SK-N-SH (cell line): ENCODE measurements around the gene AUTS2. TPM values are rescaled to one million over a fixed set of nuclear protein-coding genes. Genes with fewer than 3 reads are reported as not detected.

Experiments used
- CTCF ChIA-PET: fragments of 300-600, 350-600 bp; formaldehyde crosslinking; extraction: SDS; loops from one replicate; lab custom pipeline; 2021; lab: Yijun Ruan, JAX
- POLR2A ChIA-PET: fragments of 350-600 bp; sonication (Branson Sonifier 250); formaldehyde crosslinking; extraction: SDS; loops from one replicate; lab custom pipeline; 2020; ENCODE audit warnings: antibody characterized with exemption, inconsistent platforms; lab: Yijun Ruan, JAX
- DNase-seq: peaks from one replicate; pipeline ENCODE4 v3.0.0; 2012
- H2AFZ ChIP-seq: fragments of 200-600 bp; sonication (generic); 2 replicates; pipeline ENCODE4 v1.8.1; 2016; ENCODE audit warnings: antibody characterized with exemption, mild to moderate bottlenecking, low read depth
- H3F3A ChIP-seq: fragments of 200-600 bp; sonication (generic); replicated peaks from 2 replicates; pipeline ENCODE3; 2016; ENCODE audit warnings: antibody characterized with exemption, mild to moderate bottlenecking; ENCODE audit not compliant: insufficient read depth
- H3K27ac ChIP-seq, 2 experiments: fragments of 200-500 bp in 1 of 2; fragments of 200-600 bp in 1 of 2; sonication (Bioruptor generic) in 1 of 2; sonication (generic), shearing (Covaris generic) in 1 of 2; 2 replicates each; pipeline versions ENCODE4 v1.5.1 to v1.6.1; 2014 to 2016; ENCODE audit warnings: low read depth in 2 of 2, inconsistent platforms in 1 of 2, low read length in 1 of 2, mild to moderate bottlenecking in 1 of 2, mixed read lengths in 1 of 2
- H3K27me3 ChIP-seq: fragments of 200-600 bp; sonication (generic), shearing (Covaris generic); 2 replicates; pipeline ENCODE4 v1.6.1; 2016; ENCODE audit warnings: mixed run types; ENCODE audit not compliant: insufficient read depth
- H3K36me3 ChIP-seq, 2 experiments: fragments of 200-500 bp in 1 of 2; fragments of 200-600 bp in 1 of 2; sonication (Bioruptor generic) in 1 of 2; sonication (generic) in 1 of 2; replicated peaks in 1 of 2; 2 replicates each; pipeline versions ENCODE3 to v1.5.1; 2014 to 2016; ENCODE audit warnings: low read length in 1 of 2, mild to moderate bottlenecking in 1 of 2; ENCODE audit not compliant: insufficient read depth in 2 of 2, control insufficient read depth in 1 of 2
- H3K4me1 ChIP-seq, 2 experiments: fragments of 200-500 bp in 1 of 2; fragments of 200-600 bp in 1 of 2; sonication (Bioruptor generic) in 1 of 2; sonication (generic), shearing (Covaris generic) in 1 of 2; 2 replicates each; pipeline versions ENCODE4 v1.5.1 to v1.6.1; 2014 to 2016; ENCODE audit warnings: low read depth in 1 of 2, low read length in 1 of 2, mixed run types in 1 of 2; ENCODE audit not compliant: insufficient read depth in 2 of 2, control insufficient read depth in 1 of 2
- H3K4me2 ChIP-seq: fragments of 200-600 bp; sonication (generic), shearing (Covaris generic); 2 replicates; pipeline ENCODE4 v1.6.1; 2017; ENCODE audit warnings: mixed run types
- H3K4me3 ChIP-seq, 2 experiments: fragments of 200-500 bp in 1 of 2; fragments of 200-600 bp in 1 of 2; sonication (Bioruptor generic) in 1 of 2; sonication (generic), shearing (Covaris generic) in 1 of 2; 2 replicates each; pipeline versions ENCODE4 v1.5.1 to v1.8.1; 2014 to 2016; ENCODE audit warnings: low read depth in 2 of 2, inconsistent platforms in 1 of 2, low read length in 1 of 2, mild to moderate bottlenecking in 1 of 2, mixed read lengths in 1 of 2, moderate library complexity in 1 of 2
- H3K79me2 ChIP-seq: fragments of 200-600 bp; sonication (generic); 2 replicates; pipeline ENCODE4 v1.8.1; 2017; ENCODE audit warnings: mild to moderate bottlenecking; ENCODE audit not compliant: insufficient read depth
- H3K9ac ChIP-seq: fragments of 200-600 bp; sonication (generic); 2 replicates; pipeline ENCODE4 v1.6.1; 2017; ENCODE audit warnings: mixed run types
- H3K9me2 ChIP-seq: fragments of 200-600 bp; sonication (generic); 2 replicates; pipeline ENCODE4 v1.6.1; 2017; ENCODE audit warnings: mixed run types
- H3K9me3 ChIP-seq: fragments of 200-600 bp; sonication (generic); 2 replicates; pipeline ENCODE4 v1.6.1; 2017; ENCODE audit warnings: mixed run types, mild to moderate bottlenecking, moderate library complexity
- H4K20me1 ChIP-seq: fragments of 200-600 bp; sonication (generic); 2 replicates; pipeline ENCODE4 v1.6.1; 2017; ENCODE audit warnings: mild to moderate bottlenecking, mixed run types; ENCODE audit not compliant: insufficient read depth
- CHD2 ChIP-seq: fragments of 150-350 bp; IDR thresholded peaks from 2 replicates; pipeline ENCODE4 v1.6.1; 2018; ENCODE audit warnings: low read length; ENCODE audit not compliant: partially characterized antibody
- ELF1 ChIP-seq: IDR thresholded peaks from 2 replicates; pipeline ENCODE4 v1.4.0; 2012
- FOSL2 ChIP-seq: IDR thresholded peaks from 2 replicates; pipeline ENCODE4 v1.4.0; 2012; ENCODE audit warnings: low read depth, mild to moderate bottlenecking, moderate library complexity, borderline replicate concordance
- FOXJ3 ChIP-seq: sonication (generic); formaldehyde crosslinking; IDR thresholded peaks from 2 replicates; pipeline ENCODE4 v1.5.1; 2020; ENCODE audit warnings: mild to moderate bottlenecking, missing genetic modification reagents
- FOXM1 ChIP-seq: IDR thresholded peaks from 2 replicates; pipeline ENCODE4 v1.4.0; 2012; ENCODE audit warnings: low read depth, mild to moderate bottlenecking
- GABPA ChIP-seq: IDR thresholded peaks from 2 replicates; pipeline ENCODE4 v1.4.0; 2012; ENCODE audit warnings: low read depth, mild to moderate bottlenecking
- MEF2A ChIP-seq: IDR thresholded peaks from 2 replicates; pipeline ENCODE4 v1.4.0; 2012; ENCODE audit warnings: low read depth, borderline replicate concordance
- MXI1 ChIP-seq: IDR thresholded peaks from 2 replicates; pipeline ENCODE4 v1.6.1; 2012; ENCODE audit warnings: mild to moderate bottlenecking, low read depth, low read length, improper control_type of control experiment
- NFIC ChIP-seq: IDR thresholded peaks from 2 replicates; pipeline ENCODE4 v1.4.0; 2012; ENCODE audit warnings: borderline replicate concordance
- RAD21 ChIP-seq: IDR thresholded peaks from 2 replicates; pipeline ENCODE4 v1.6.1; 2012; ENCODE audit warnings: mild to moderate bottlenecking, low read length
- RFX5 ChIP-seq: IDR thresholded peaks from 2 replicates; pipeline ENCODE4 v1.6.1; 2012; ENCODE audit warnings: mild to moderate bottlenecking, improper control_type of control experiment, low read length
- SIN3A ChIP-seq: IDR thresholded peaks from 2 replicates; pipeline ENCODE4 v1.6.1; 2012; ENCODE audit warnings: low read depth, mild to moderate bottlenecking, low read length, moderate library complexity, borderline replicate concordance
- WGBS: methylation state at CpG from one replicate; pipeline ENCODE4 v1.1.6; 2017; ENCODE audit warnings: low lambda C conversion rate; 5-methylcytosine and 5-hydroxymethylcytosine counted together
- polyA plus RNA-seq, 3 experiments: library from polyadenylated mRNA; depleted of rRNA; stranded (reverse); fragments of >200 nt; gene quantifications; 2 replicates each; pipeline ENCODE4 v1.2.3, GENCODE V29; 2012
- TF ChIP-seq, protein P1 (sequence below): fragments of 150-350 bp; IDR thresholded peaks from 2 replicates; pipeline ENCODE4 v1.6.1; 2017; ENCODE audit warnings: antibody characterized with exemption, low read length, low read depth, borderline replicate concordance
- TF ChIP-seq, protein P2 (sequence below): IDR thresholded peaks from 2 replicates; pipeline ENCODE4 v1.6.1; 2012; ENCODE audit warnings: mild to moderate bottlenecking, low read depth, low read length, moderate library complexity

AUTS2 gene
- polyA plus RNA-seq, 1 of the 3 experiments (the other 2 are of a cell fraction), result 15.6 TPM

DNA sequence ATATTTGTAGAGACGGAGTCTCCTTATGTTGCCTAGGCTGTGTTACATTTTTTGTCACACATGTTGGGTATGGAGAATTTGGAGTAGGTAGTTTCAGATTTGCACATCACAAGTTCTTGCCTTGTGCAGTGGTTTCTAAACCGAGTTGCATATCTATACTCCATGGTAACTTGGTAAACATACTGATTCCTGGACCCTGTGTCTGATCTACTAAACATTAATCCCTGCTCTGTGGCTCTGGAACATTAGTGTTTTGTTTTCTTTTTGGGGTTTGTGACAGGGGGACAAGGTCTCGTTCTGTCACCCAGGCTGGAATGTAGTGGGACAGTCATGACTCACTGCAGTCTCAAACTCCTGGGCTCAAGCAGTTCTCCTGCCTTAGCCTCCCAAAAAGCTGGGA lies 24.7 kb downstream of the AUTS2 start:
- TF ChIP-seq FOSL2, result no peak
- 76% methylated on average over 3 of the region's 3 CpGs for WGBS
- POLR2A ChIA-PET, result no interaction called here

DNA sequence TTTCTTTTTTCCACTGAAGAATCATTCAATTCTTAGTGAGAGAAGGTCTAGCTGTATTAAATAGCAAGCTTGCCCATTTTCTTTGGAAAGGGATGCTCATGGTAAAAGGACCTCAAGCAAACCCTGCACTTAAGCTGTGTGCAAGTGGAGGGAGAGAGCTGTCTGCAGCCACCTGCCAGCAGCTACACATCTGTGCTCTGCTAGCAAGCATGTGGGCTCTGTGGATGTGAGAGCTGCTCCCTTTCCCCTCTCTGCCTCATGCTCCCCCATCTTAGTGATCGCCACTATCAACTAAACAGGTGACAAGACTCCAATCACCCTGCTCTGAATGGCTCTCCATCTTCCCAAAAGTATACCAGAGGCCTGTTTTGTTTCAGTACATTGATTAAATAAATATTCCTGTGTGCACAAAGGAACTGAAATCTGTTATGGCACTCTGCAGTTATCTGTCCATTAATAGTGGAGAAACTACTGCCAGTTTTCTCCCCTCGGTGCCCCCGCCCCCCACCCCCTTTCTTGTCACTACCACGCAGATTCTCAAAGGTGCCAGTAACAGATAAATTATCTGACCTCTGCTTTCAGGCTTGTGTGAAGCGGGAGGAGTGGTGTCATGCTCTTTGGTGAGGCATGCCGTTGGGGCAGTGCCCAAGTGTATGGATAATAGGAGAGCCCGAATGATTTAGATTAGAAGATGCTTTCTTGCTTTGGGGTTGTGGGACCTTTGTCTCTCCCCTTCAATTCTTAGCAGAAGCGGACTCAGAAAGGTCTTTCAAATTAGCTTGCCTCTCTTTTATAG lies 26.4 kb downstream of the AUTS2 start:
- peaks cover 63% of the 10 kb centered on the region for H3K79me2 ChIP-seq
- DNase-seq, result peak; percentile 62
- no peak overlapping the region for H3K9ac ChIP-seq
- TF ChIP-seq MXI1 (peak; percentile 77), CHD2 (peak; percentile 21), FOXJ3 (CRISPR knock-in tag) (no peak), ELF1 (no peak)
- TF ChIP-seq, protein P1, sequence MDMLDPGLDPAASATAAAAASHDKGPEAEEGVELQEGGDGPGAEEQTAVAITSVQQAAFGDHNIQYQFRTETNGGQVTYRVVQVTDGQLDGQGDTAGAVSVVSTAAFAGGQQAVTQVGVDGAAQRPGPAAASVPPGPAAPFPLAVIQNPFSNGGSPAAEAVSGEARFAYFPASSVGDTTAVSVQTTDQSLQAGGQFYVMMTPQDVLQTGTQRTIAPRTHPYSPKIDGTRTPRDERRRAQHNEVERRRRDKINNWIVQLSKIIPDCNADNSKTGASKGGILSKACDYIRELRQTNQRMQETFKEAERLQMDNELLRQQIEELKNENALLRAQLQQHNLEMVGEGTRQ, result no peak
- peak overlapping the region in 1 of 2 experiments; percentile 61; a peak in 2 of 4 replicates for H3K27ac ChIP-seq
- no peaks in the 10 kb centered on the region for H3K36me3 ChIP-seq
- peaks cover 18 to 39% of the 10 kb centered on the region in 2 experiments; a peak in 3 of 4 replicates for H3K4me1 ChIP-seq
- H2AFZ ChIP-seq, result no peak overlapping the region
- no peaks in the 10 kb centered on the region for H3F3A ChIP-seq
- ChIA-PET POLR2A (no interaction called here), CTCF (no interaction called here)
- no peaks in the 10 kb centered on the region for H3K9me2 ChIP-seq
- 83% methylated on average over 8 of the region's 8 CpGs for WGBS
- H3K27me3 ChIP-seq, result no peaks in the 10 kb centered on the region
- H3K4me3 ChIP-seq, result no peak overlapping the region
- H4K20me1 ChIP-seq, result peaks cover 32% of the 10 kb centered on the region
- H3K4me2 ChIP-seq, result no peak overlapping the region
- H3K9me3 ChIP-seq, result no peaks in the 10 kb centered on the region

More for the DNA sequence above, 24.7 kb downstream of the AUTS2 start:
- Histone ChIP-seq H3K4me1 (peaks cover 17 to 42% of the 10 kb centered on the region in 2 experiments; a peak in 3 of 4 replicates), H3K4me2 (no peak overlapping the region), H3K4me3 (no peak overlapping the region), H3K9me2 (no peaks in the 10 kb centered on the region), H2AFZ (no peak overlapping the region), H3F3A (no peaks in the 10 kb centered on the region), H3K79me2 (peaks cover 63% of the 10 kb centered on the region), H3K9ac (no peak overlapping the region), H3K27ac (peak overlapping the region in 1 of 2 experiments; percentile 87; a peak in 2 of 4 replicates), H3K9me3 (no peaks in the 10 kb centered on the region), H3K36me3 (no peaks in the 10 kb centered on the region), H4K20me1 (peaks cover 27% of the 10 kb centered on the region; the same call in 1 of the 2 replicates), H3K27me3 (no peaks in the 10 kb centered on the region)
- CTCF ChIA-PET, result interaction anchor here (0.7 to 1.3 kb wide), 2 partner anchors 34 to 54 kb away, joined by 3 read pairs; no protein-coding TSS in a partner anchor
- DNase-seq, result no peak

DNA sequence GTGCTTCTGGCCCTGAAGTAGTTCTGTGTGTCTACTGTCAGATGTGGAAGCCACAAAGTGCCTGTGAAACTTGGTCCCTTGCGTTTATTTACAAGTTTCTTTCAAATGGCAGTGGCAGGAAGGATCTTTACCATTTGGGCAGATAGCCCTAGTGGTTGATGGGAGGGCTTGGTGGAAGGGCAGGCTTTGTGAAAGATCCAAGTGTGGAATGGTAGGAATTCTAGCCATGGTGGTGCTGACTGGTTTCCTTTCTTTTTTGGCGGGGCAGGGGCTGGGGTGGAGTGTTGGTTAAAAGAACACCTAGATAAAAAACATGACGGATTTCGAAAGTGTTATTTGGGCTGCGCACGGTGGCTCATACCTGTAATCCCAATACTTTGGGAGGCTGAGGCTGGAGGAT lies 27.0 kb downstream of the AUTS2 start:
- Histone ChIP-seq H3K79me2 (peaks cover 65% of the 10 kb centered on the region), H2AFZ (no peak overlapping the region), H3F3A (no peaks in the 10 kb centered on the region), H4K20me1 (peaks cover 29% of the 10 kb centered on the region), H3K9me2 (no peaks in the 10 kb centered on the region), H3K4me3 (no peak overlapping the region), H3K9ac (no peak overlapping the region), H3K27ac (peak overlapping the region in 1 of 2 experiments; percentile 61; a peak in 1 of 4 replicates), H3K36me3 (no peaks in the 10 kb centered on the region), H3K4me1 (peaks cover 21 to 39% of the 10 kb centered on the region in 2 experiments; a peak in 3 of 4 replicates), H3K9me3 (no peaks in the 10 kb centered on the region), H3K4me2 (no peak overlapping the region), H3K27me3 (no peaks in the 10 kb centered on the region)
- DNase-seq, result no peak
- CTCF ChIA-PET, result interaction anchor here (0.7 kb wide), 1 partner anchor 18 kb away, joined by 3 read pairs; no protein-coding TSS in a partner anchor
- WGBS, result 91% methylated on average over 6 of the region's 6 CpGs
- POLR2A ChIA-PET, result no interaction called here
- TF ChIP-seq, protein P1, result no peak
- TF ChIP-seq FOSL2 (no peak), MEF2A (no peak), GABPA (no peak), SIN3A (no peak), NFIC (no peak), FOXM1 (no peak), RAD21 (no peak), RFX5 (no peak)
- TF ChIP-seq, protein P2, sequence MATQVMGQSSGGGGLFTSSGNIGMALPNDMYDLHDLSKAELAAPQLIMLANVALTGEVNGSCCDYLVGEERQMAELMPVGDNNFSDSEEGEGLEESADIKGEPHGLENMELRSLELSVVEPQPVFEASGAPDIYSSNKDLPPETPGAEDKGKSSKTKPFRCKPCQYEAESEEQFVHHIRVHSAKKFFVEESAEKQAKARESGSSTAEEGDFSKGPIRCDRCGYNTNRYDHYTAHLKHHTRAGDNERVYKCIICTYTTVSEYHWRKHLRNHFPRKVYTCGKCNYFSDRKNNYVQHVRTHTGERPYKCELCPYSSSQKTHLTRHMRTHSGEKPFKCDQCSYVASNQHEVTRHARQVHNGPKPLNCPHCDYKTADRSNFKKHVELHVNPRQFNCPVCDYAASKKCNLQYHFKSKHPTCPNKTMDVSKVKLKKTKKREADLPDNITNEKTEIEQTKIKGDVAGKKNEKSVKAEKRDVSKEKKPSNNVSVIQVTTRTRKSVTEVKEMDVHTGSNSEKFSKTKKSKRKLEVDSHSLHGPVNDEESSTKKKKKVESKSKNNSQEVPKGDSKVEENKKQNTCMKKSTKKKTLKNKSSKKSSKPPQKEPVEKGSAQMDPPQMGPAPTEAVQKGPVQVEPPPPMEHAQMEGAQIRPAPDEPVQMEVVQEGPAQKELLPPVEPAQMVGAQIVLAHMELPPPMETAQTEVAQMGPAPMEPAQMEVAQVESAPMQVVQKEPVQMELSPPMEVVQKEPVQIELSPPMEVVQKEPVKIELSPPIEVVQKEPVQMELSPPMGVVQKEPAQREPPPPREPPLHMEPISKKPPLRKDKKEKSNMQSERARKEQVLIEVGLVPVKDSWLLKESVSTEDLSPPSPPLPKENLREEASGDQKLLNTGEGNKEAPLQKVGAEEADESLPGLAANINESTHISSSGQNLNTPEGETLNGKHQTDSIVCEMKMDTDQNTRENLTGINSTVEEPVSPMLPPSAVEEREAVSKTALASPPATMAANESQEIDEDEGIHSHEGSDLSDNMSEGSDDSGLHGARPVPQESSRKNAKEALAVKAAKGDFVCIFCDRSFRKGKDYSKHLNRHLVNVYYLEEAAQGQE, result no peak
